Ramos (cell line): ENCODE measurements around the gene SEMA3A.
"Not testable (repeated sequence)": the region's sequence is repeated elsewhere in the genome, so short reads cannot be mapped to it uniquely, and the experiment has no call there.

Experiments used
- in situ Hi-C: fragments of 300-500 bp; cut with MboI; formaldehyde crosslinking; loops from one replicate; pipeline ENCODE4 v1.14.3; 2022; ENCODE audit warnings: low sequenced_read_pairs; ENCODE audit not compliant: unreplicated experiment

SEMA3A gene

GRCh38 chr7:84076219-84076618 is 118.4 kb downstream of the SEMA3A start:
- in situ Hi-C loops = no loop called here

DNA sequence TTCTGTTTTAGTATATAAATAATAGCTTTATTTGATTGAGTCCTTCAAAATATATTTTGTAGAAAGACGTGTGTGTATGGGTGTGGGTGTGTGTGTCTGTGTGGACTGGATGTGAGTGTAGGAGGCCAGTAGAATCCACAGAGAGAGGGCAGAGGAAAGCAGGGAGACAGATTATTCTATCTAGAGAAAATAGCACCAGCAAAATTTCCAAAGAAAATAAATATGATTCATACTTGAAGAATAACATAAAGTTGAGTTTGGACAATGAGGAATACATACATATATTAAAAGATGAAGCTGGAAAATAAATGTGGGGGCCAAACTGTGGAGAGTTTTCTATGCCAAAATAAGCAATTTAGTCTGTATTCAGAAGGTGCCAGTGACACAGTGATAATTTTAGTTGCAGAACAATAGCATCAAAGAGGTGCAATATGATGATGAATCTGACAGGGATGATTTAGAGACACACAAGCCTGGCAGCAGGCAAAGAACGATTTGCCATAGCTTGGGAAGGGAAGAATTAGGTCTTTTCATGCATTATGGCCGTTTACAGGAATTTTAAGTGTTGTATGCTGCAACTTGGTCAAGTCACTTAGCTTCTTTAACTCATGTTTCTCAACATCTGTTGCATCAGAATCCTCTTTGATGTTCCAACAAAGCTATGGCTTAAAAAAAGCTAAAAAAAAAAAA is 121.3 kb downstream of the SEMA3A start:
- in situ Hi-C loops = no loop called here

GRCh38 chr7:84070770-84071169 is 123.8 kb downstream of the SEMA3A start:
- in situ Hi-C loops = no loop called here

DNA sequence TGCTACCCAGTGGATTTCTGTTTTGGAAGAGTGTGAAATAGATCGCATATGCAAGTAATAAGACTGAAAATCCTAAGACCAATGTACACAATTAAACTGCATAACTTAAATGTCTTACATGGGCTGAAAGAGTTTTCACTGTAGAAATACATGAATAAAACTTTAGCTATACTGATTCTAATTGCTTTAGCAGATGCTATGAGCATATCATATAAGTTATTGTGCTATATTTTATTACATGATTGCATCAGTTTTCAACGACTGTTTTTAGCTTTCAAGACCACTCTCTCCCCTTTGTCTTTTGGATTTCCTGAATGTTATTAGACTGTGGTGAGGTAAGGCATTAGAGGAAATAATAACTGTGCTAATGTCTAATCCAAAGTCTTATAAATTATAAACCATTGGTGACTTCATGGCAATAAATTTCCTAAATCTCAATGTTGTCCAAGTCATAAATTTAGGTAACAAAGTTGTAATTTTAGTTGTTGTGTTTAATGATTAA is 124.5 kb downstream of the SEMA3A start:
- in situ Hi-C loops = no loop called here

DNA sequence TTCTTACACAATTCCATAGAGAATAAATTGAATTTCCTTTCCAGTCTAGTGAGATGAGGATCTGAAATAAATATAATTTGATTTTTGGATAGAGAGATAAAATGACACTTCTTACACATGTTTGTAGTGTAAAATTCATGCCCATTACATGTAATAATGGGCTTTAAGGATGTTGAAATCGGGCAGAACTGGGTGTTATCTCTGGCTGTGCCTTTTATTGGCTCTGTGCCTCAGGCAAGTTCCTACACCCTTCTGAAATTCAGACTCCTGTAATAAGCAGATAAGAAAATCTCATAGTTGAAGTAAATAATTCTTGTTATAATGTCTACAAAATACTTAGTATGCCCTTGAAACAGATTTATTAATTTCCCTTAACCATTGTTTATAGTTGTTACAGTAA is 125.6 kb downstream of the SEMA3A start:
- in situ Hi-C loops = no loop called here

DNA sequence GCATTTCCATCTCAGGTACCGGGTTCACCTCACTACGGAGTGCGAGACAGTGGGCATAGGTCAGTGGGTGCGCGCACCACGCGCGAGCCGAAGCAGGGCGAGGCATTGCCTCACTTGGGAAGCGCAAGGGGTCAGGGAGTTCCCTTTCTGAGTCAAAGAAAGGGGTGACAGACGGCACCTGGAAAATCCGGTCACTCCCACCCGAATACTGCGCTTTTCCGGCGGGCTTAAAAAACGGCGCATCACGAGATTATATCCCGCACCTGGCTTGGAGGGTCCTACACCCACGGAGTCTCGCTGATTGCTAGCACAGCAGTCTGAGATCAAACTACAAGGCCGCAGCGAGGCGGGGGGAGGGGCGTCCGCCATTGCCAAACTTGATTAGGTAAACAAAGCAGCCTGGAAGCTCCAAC is 132.1 kb downstream of the SEMA3A start:
- in situ Hi-C loops = not testable (repeated sequence)

GRCh38 chr7:84060760-84061261 is 133.8 kb downstream of the SEMA3A start:
- in situ Hi-C loops = no loop called here

GRCh38 chr7:84060000-84060399 is 134.6 kb downstream of the SEMA3A start:
- in situ Hi-C loops = no loop called here

- in situ Hi-C loops = no loop called here
Measured at GRCh38 chr7:84058311-84059076, 136.1 kb downstream of the SEMA3A start.

- in situ Hi-C loops = no loop called here
Measured at GRCh38 chr7:84057576-84057975, 137.0 kb downstream of the SEMA3A start.

- in situ Hi-C loops = no loop called here
Measured at GRCh38 chr7:84055904-84056605, 138.5 kb downstream of the SEMA3A start.

DNA sequence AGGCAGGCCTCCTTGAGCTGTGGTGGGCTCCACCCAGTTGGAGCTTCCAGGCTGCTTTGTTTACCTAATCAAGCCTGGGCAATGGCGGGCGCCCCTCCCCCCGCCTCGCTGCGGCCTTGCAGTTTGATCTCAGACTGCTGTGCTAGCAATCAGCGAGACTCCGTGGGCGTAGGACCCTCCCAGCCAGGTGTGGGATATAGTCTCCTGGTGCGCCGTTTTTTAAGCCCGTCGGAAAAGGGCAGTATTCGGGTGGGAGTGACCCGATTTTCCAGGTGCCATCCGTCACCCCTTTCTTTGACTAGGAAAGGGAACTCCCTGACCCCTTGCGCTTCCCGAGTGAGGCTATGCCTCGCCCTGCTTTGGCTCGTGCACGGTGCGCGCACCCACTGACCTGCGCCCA is 139.4 kb downstream of the SEMA3A start:
- in situ Hi-C loops = not testable (repeated sequence)

- in situ Hi-C loops = no loop called here
Measured at GRCh38 chr7:84049071-84049836, 145.3 kb downstream of the SEMA3A start.

- in situ Hi-C loops = no loop called here
Measured at GRCh38 chr7:84047085-84047484, 147.5 kb downstream of the SEMA3A start.

DNA sequence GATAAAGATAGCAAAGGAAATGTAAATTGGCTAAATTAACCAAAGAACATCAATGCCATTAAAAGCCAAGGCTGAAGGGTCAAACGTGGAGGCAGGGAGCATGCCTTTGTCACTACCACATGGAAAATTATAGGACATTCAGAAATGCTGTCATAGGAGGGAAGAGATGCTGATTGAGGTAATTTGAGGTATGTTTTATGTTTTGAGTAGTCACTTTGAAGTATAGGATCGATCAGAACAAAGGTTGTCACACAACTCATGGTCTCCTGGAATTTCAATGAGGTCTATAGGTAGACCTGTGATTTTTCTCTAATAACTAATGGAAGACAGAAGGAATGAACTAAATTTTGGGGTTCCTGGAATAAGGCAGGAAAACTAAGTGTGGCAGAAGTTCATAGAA is 149.8 kb downstream of the SEMA3A start:
- in situ Hi-C loops = no loop called here

- in situ Hi-C loops = no loop called here
Measured at GRCh38 chr7:84043661-84044191, 150.9 kb downstream of the SEMA3A start.

DNA sequence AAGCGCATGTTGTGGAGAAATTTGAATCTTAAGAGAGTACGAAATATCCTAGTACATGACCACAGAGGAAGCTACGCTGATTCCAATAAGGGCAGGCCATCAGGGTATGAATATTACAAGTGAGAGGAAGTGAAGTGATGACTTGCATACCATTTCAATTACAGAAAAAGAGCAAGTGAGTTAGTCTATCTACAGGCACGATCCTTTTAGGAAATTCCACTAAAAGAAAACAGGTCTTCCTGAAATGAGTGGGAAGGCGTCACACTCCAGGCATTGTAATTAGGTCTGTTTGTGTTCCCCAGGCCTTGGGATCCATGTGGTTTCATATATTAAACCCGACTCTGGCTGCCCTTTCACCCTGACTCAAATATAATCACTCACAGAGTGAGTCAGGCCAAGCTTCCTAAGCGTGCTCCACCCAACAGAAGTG is 152.5 kb downstream of the SEMA3A start:
- in situ Hi-C loops = no loop called here

DNA sequence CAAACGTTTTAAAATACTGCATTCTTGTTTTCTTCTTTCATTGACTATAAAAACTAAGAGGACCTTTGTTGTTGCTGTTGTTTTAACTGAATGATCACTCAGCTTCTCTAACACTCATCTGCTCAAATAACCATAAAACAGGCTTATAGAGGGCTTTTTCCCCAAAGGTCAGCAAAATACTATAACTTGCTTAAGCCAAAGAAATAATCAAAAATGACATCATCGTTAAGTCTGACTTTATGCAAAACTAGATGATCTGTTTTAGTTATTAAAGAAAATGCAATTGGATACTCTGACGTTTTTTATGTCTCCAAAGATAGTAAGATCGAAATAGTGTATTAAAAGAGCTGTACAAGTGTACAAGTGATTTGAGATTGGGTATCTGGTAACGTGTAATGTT is 152.9 kb downstream of the SEMA3A start:
- in situ Hi-C loops = no loop called here

GRCh38 chr7:84040355-84040754 is 154.2 kb downstream of the SEMA3A start:
- in situ Hi-C loops = no loop called here

- in situ Hi-C loops = no loop called here
Measured at GRCh38 chr7:84039432-84039831, 155.2 kb downstream of the SEMA3A start.
